Chondrocyte (in vitro differentiated cells): ENCODE data around the gene MAP2K5. TPM values are rescaled to one million over a fixed set of nuclear protein-coding genes. Genes with fewer than 3 reads are reported as not detected.

Source experiments
- DNase-seq: peaks from one replicate; pipeline ENCODE4 v3.0.0; 2021; ENCODE audit warnings: mixed read lengths, low spot score
- H3K27ac Mint-ChIP-seq: one replicate; pipeline ENCODE4 v1.8.0; 2021; ENCODE audit warnings: mild to moderate bottlenecking, moderate library complexity, mixed read lengths; ENCODE audit not compliant: unreplicated experiment
- H3K27me3 Mint-ChIP-seq: 2 replicates; pipeline ENCODE4 v1.8.0; 2021; ENCODE audit warnings: low read depth, mixed read lengths
- H3K36me3 Mint-ChIP-seq: 2 replicates; pipeline ENCODE4 v1.8.0; 2021; ENCODE audit warnings: low read depth, mixed read lengths
- H3K4me1 Mint-ChIP-seq: 2 replicates; pipeline ENCODE4 v1.8.0; 2021; ENCODE audit warnings: low read depth, mild to moderate bottlenecking, mixed read lengths
- H3K4me3 Mint-ChIP-seq: one replicate; pipeline ENCODE4 v1.8.0; 2021; ENCODE audit warnings: mild to moderate bottlenecking, moderate library complexity, mixed read lengths; ENCODE audit not compliant: unreplicated experiment
- H3K9me3 Mint-ChIP-seq: 2 replicates; pipeline ENCODE4 v1.8.0; 2021; ENCODE audit warnings: low read depth, mixed read lengths
- total RNA-seq: library from RNA; stranded (reverse); gene quantifications from 3 replicates; pipeline ENCODE4 v1.2.1, GENCODE V29; 2021
- TF ChIP-seq, protein P1 (sequence below): fragments of 200-600 bp; sonication (generic); IDR thresholded peaks from 2 replicates; pipeline ENCODE4 v1.5.0; 2021; ENCODE audit warnings: antibody characterized with exemption, mild to moderate bottlenecking, moderate library complexity

MAP2K5 gene
- total RNA-seq, 1 donor from 2014 or later, result 14.0 TPM

- H3K9me3 Mint-ChIP-seq, result no peaks in the 10 kb centered on the region
- no peaks in the 10 kb centered on the region for H3K36me3 Mint-ChIP-seq
- DNase-seq, result no peak
- TF ChIP-seq, protein P1, sequence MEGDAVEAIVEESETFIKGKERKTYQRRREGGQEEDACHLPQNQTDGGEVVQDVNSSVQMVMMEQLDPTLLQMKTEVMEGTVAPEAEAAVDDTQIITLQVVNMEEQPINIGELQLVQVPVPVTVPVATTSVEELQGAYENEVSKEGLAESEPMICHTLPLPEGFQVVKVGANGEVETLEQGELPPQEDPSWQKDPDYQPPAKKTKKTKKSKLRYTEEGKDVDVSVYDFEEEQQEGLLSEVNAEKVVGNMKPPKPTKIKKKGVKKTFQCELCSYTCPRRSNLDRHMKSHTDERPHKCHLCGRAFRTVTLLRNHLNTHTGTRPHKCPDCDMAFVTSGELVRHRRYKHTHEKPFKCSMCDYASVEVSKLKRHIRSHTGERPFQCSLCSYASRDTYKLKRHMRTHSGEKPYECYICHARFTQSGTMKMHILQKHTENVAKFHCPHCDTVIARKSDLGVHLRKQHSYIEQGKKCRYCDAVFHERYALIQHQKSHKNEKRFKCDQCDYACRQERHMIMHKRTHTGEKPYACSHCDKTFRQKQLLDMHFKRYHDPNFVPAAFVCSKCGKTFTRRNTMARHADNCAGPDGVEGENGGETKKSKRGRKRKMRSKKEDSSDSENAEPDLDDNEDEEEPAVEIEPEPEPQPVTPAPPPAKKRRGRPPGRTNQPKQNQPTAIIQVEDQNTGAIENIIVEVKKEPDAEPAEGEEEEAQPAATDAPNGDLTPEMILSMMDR, result no peak
- H3K27me3 Mint-ChIP-seq, result no peaks in the 10 kb centered on the region
- H3K27ac Mint-ChIP-seq, result no peak overlapping the region
- H3K4me1 Mint-ChIP-seq, result no peaks in the 10 kb centered on the region
- H3K4me3 Mint-ChIP-seq, result no peak overlapping the region
Observed at GRCh38 chr15:67719330-67719959, 176.9 kb downstream of the MAP2K5 start.

GRCh38 chr15:67720556-67721175 is 178.2 kb downstream of the MAP2K5 start:
- Mint-ChIP-seq H3K36me3 (no peaks in the 10 kb centered on the region), H3K4me3 (no peak overlapping the region), H3K27ac (no peak overlapping the region), H3K9me3 (no peaks in the 10 kb centered on the region), H3K27me3 (no peaks in the 10 kb centered on the region), H3K4me1 (no peaks in the 10 kb centered on the region)
- DNase-seq, result no peak
- TF ChIP-seq, protein P1, result no peak

DNA sequence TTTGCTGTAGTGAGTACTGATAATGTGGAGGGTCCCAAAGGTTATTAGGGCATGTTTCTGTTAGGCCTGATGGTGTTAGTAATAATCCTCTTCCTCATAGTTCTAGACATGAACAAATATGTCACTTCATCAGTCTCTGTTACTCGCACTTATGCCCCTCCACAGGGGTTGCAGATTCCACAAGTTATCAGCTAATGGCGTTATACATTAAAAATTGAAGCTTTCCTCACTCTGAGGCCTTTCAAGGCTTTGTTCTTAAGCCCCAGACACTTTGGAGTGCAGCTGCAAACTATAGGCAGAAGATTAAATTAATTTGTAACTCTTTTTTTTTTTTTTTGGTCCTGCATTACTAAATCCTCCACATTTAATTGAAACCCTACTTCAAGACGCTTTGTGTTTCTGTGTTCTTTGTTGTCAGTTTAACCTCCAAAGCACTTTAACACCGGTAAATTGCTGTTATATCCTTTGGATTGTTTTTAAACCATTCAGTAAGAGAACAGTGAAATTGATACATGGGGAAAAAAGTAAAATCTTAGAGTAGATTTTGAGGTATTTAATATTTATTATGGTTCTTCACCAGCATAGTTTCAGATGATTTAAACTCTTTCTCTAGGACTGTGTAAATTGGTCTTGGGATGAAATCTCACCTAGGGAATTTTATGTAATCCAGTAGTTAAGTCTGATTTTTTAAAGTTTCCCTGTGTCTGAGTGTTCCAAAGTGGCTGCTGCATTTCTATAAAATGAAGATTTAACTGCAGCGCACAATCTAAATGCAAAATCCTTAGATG is 179.7 kb downstream of the MAP2K5 start:
- Mint-ChIP-seq H3K36me3 (no peaks in the 10 kb centered on the region), H3K9me3 (no peaks in the 10 kb centered on the region), H3K4me3 (no peak overlapping the region), H3K4me1 (no peaks in the 10 kb centered on the region), H3K27ac (no peak overlapping the region), H3K27me3 (no peaks in the 10 kb centered on the region)
- no peak for DNase-seq
- TF ChIP-seq, protein P1, result no peak

DNA sequence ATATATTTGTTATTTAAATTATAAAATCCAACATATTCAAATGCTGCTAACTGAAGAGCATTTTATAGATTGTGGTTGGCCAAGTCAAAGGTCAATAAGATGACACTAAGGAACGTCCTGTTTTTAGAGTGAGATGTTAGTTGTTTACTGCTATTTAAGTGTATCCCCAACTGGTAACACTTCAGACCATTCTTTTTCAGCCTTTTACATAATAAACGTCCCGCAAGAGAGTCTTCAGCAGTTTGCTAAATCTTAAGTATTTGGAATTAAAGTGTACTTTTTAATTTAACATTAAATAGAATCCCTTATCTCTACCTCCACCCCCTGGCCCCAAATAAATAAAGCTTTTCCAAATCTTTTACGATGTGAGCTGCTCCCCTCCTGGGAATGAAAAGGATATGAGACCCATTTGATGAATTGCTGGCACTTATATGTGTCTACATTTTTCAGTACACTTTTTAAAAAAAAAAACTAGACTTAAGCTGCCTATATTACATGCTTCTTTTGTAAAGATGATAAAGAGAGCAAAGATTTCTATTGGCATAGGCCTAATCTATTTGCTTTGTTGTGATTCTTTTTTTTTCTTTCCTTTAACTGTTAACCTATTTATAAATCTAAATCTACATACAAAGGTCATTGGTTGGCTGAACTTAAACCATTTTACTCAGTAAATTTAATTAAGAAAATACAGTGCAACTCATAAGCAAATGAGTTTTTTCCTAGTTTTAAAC is 181.0 kb downstream of the MAP2K5 start:
- no peaks in the 10 kb centered on the region for H3K36me3 Mint-ChIP-seq
- H3K4me3 Mint-ChIP-seq, result no peak overlapping the region

More for the DNA sequence above, 181.0 kb downstream of the MAP2K5 start:
- Mint-ChIP-seq H3K9me3 (no peaks in the 10 kb centered on the region), H3K4me1 (no peaks in the 10 kb centered on the region), H3K27ac (no peak overlapping the region), H3K27me3 (no peaks in the 10 kb centered on the region)
- TF ChIP-seq, protein P1, result no peak
- no peak for DNase-seq
